K562 (cell line): ENCODE results near the gene C2CD4C. TPM values are rescaled to one million over a fixed set of nuclear protein-coding genes. Genes with fewer than 3 reads are reported as not detected.

Experiments
- ATAC-seq: fragments of 200-7000 bp; cut with Tn5 transposase; 3 replicates; pipeline ENCODE4 v1.9.1; 2020; ENCODE audit warnings: moderate library complexity
- BruUV-seq: library from RNA; stranded (reverse); fragments of 400-500 nt; replicated peaks from 2 replicates; lab custom pipeline; 2021; lab: Mats Ljungman, UMichigan
- CTCF ChIA-PET: fragments of 300-600 bp; formaldehyde crosslinking; extraction: SDS; loops from one replicate; lab custom pipeline; 2021; ENCODE audit warnings: low intra/inter-chr PET ratio; lab: Yijun Ruan, JAX
- POLR2A ChIA-PET: fragments of 300-600, 350-650 bp; sonication (Branson Sonifier 250); formaldehyde crosslinking; extraction: SDS; loops from one replicate; lab custom pipeline; 2021; ENCODE audit warnings: antibody characterized with exemption, inconsistent platforms; lab: Yijun Ruan, JAX
- DNase-seq, 4 experiments: peaks; one replicate each; pipeline versions ENCODE4 v3.0.0 to v3.0.0-alpha.2; 2011 to 2018; ENCODE audit warnings: low spot score in 3 of 4, mixed read lengths in 3 of 4; ENCODE audit errors: extremely low read depth in 1 of 4
- FAIRE-seq: peaks from 2 replicates; lab custom pipeline; 2011; peaks lifted over from hg19 to GRCh38; lab: Jason Lieb, UNC
- H2AFZ ChIP-seq: 2 replicates; pipeline ENCODE4 v1.6.0; 2011; ENCODE audit warnings: low read depth, low read length, control low read depth, inconsistent platforms
- H3K27ac ChIP-seq: fragments of 200-600 bp; 3 replicates; pipeline ENCODE4 v1.8.0; 2011; ENCODE audit warnings: low read depth, mild to moderate bottlenecking, control low read depth, inconsistent platforms, low read length, moderate library complexity, mixed read lengths; ENCODE audit errors: extremely low read depth
- H3K27me3 ChIP-seq, 2 experiments: fragments of 300-600 bp in 1 of 2; 2 replicates in 1 of 2; 3 replicates in 1 of 2; pipeline versions ENCODE4 v1.6.0 to v1.8.0; 2011; ENCODE audit warnings: inconsistent platforms in 2 of 2, low read length in 2 of 2, mild to moderate bottlenecking in 1 of 2, mixed read lengths in 1 of 2, moderate library complexity in 1 of 2; ENCODE audit not compliant: control insufficient read depth in 2 of 2, insufficient read depth in 2 of 2
- H3K36me3 ChIP-seq: fragments of 300-600 bp; 3 replicates; pipeline ENCODE4 v1.8.0; 2011; ENCODE audit warnings: mild to moderate bottlenecking, low read length, inconsistent platforms; ENCODE audit not compliant: control insufficient read depth, insufficient read depth
- H3K4me1 ChIP-seq, 2 experiments: fragments of 200-600 bp in 1 of 2; replicated peaks in 1 of 2; 2 replicates in 1 of 2; 3 replicates in 1 of 2; pipeline versions ENCODE4 v1.5.1 to v1.8.0; 2011; ENCODE audit warnings: inconsistent platforms in 2 of 2, low read length in 2 of 2, mild to moderate bottlenecking in 1 of 2, mixed read lengths in 1 of 2, moderate library complexity in 1 of 2; ENCODE audit not compliant: control insufficient read depth in 2 of 2, insufficient read depth in 2 of 2
- H3K4me2 ChIP-seq: 2 replicates; pipeline ENCODE4 v1.6.1; 2011; ENCODE audit warnings: low read length, control low read depth, inconsistent platforms, mixed read lengths; ENCODE audit not compliant: insufficient read depth
- H3K4me3 ChIP-seq: fragments of 200-600 bp; sonication (generic), shearing (Covaris generic); 2 replicates; pipeline ENCODE4 v1.5.1; 2016; ENCODE audit warnings: control low read depth, inconsistent platforms
- H3K79me2 ChIP-seq: fragments of 200-600 bp; 3 replicates; pipeline ENCODE4 v1.8.0; 2011; ENCODE audit warnings: low read length, inconsistent platforms; ENCODE audit not compliant: control insufficient read depth, insufficient read depth
- H3K9ac ChIP-seq, 2 experiments: 2 replicates each; pipeline versions ENCODE4 v1.6.0 to v1.6.1; 2011; ENCODE audit warnings: low read depth in 2 of 2, low read length in 2 of 2, control low read depth in 1 of 2, inconsistent platforms in 1 of 2, mild to moderate bottlenecking in 1 of 2, mixed read lengths in 1 of 2; ENCODE audit not compliant: insufficient read depth in 1 of 2
- H3K9me1 ChIP-seq: one replicate; pipeline ENCODE4 v1.6.0; 2011; ENCODE audit warnings: inconsistent platforms, mild to moderate bottlenecking, low read length, moderate library complexity; ENCODE audit not compliant: control insufficient read depth, insufficient read depth
- H3K9me3 ChIP-seq: replicated peaks from 2 replicates; pipeline ENCODE4 v1.5.1; 2011; ENCODE audit warnings: low read depth, low read length, inconsistent platforms; ENCODE audit not compliant: control insufficient read depth, insufficient read depth
- H4K20me1 ChIP-seq: replicated peaks from 2 replicates; pipeline ENCODE4 v1.6.1; 2011; ENCODE audit warnings: low read length, inconsistent platforms, mixed read lengths; ENCODE audit not compliant: control insufficient read depth, insufficient read depth
- HCFC1 ChIP-seq: IDR thresholded peaks from 2 replicates; pipeline ENCODE4 v1.6.1; 2012; ENCODE audit warnings: low read depth, low read length, improper control_type of control experiment
- MED1 ChIP-seq: sonication (generic); formaldehyde crosslinking; IDR thresholded peaks from 2 replicates; pipeline ENCODE4 v1.8.1; 2023; ENCODE audit warnings: missing genetic modification reagents, borderline replicate concordance
- NFYB ChIP-seq: IDR thresholded peaks from 2 replicates; pipeline ENCODE4 v1.6.1; 2011; ENCODE audit warnings: mild to moderate bottlenecking, moderate library complexity; ENCODE audit not compliant: insufficient read length; ENCODE audit errors: extremely low read depth
- NR2C2 ChIP-seq, 2 experiments: fragments of 200-800 bp in 1 of 2; sonication (Bioruptor generic) in 1 of 2; sonication (generic) in 1 of 2; formaldehyde crosslinking in 1 of 2; IDR thresholded peaks; 2 replicates each; pipeline versions ENCODE4 v1.6.1 to v1.8.0; 2016 to 2022; ENCODE audit warnings: mild to moderate bottlenecking in 1 of 2, missing compliant biosample characterization in 1 of 2, missing genetic modification characterization in 1 of 2, missing genetic modification reagents in 1 of 2
- PRDM10 ChIP-seq: fragments of 450-650 bp; IDR thresholded peaks from 2 replicates; pipeline ENCODE4 v1.6.1; 2018; ENCODE audit not compliant: partially characterized antibody
- RHOXF2B ChIP-seq: fragments of 250-450 bp; sonication (Bioruptor Pico); conservative IDR thresholded peaks from 2 replicates; pipeline ENCODE4 v1.5.1; 2021
- SIX5 ChIP-seq, 2 experiments: IDR thresholded peaks; 2 replicates each; pipeline ENCODE4 v1.6.1; 2011; ENCODE audit warnings: low read length in 2 of 2, borderline replicate concordance in 1 of 2, low read depth in 1 of 2, mild to moderate bottlenecking in 1 of 2, moderate library complexity in 1 of 2; ENCODE audit not compliant: insufficient read depth in 1 of 2
- SMAD1 ChIP-seq: fragments of 150-350 bp; IDR thresholded peaks from 2 replicates; pipeline ENCODE4 v1.6.1; 2014; ENCODE audit warnings: low read length, low read depth; ENCODE audit not compliant: partially characterized antibody
- SMARCA5 ChIP-seq: fragments of 450-650 bp; IDR thresholded peaks from 2 replicates; pipeline ENCODE4 v1.6.1; 2016
- THAP7 ChIP-seq: fragments of 250-450 bp; sonication (Bioruptor Pico); IDR thresholded peaks from 2 replicates; pipeline ENCODE4 v1.5.0; 2021
- ZBTB34 ChIP-seq: fragments of 250-450 bp; sonication (Bioruptor Pico); IDR thresholded peaks from 2 replicates; pipeline ENCODE4 v1.8.0; 2021; ENCODE audit warnings: mild to moderate bottlenecking, moderate library complexity
- ZBTB43 ChIP-seq: sonication (generic); formaldehyde crosslinking; IDR thresholded peaks from 2 replicates; pipeline ENCODE4 v1.8.0; 2023; ENCODE audit warnings: mild to moderate bottlenecking, missing genetic modification reagents
- ZNF398 ChIP-seq: fragments of 250-450 bp; sonication (Bioruptor Pico); IDR thresholded peaks from 2 replicates; pipeline ENCODE4 v1.8.0; 2021; ENCODE audit warnings: moderate library complexity, mild to moderate bottlenecking, inconsistent platforms
- WGBS: fragments of 100-300 bp; shearing (Covaris generic); methylation state at CpG from one replicate; pipeline ENCODE4 v1.1.6; 2016; ENCODE audit warnings: low coverage, mixed read lengths; ENCODE audit not compliant: insufficient coverage; ENCODE audit errors: missing lambda C conversion rate; 5-methylcytosine and 5-hydroxymethylcytosine counted together
- in situ Hi-C: fragments of 300-500 bp; cut with MboI; formaldehyde crosslinking; loops from 4 replicates; pipeline ENCODE4 v1.15.0; 2018; ENCODE audit warnings: inconsistent platforms, mixed read lengths
- intact Hi-C: fragments of 100-400 bp; cut with micrococcal nuclease; formaldehyde crosslinking; loops from 2 replicates; pipeline ENCODE4 v1.14.2; 2022
- polyA plus RNA-seq, 8 experiments: library from polyadenylated mRNA; depleted of rRNA in 4 of 8; stranded (reverse) in 5 of 8; unstranded in 3 of 8; fragments of >200 nt; fragmentation: Nextera tagmentation in 2 of 8; fragmentation: Illumina TruSeq in 1 of 8; extraction: Ambion mirVana in 2 of 8; extraction: Trizol in 1 of 8; gene quantifications; 2 replicates each; pipeline versions ENCODE4 v1.2.1 to v1.2.3, GENCODE V29; 2011 to 2014; ENCODE audit warnings: inconsistent platforms in 1 of 8, missing spikeins in 1 of 8
- total RNA-seq, 7 experiments: library from RNA; depleted of rRNA in 6 of 7; stranded (reverse); fragments of >200 nt in 6 of 7; fragmentation: Illumina TruSeq in 2 of 7; extraction: Trizol in 2 of 7; gene quantifications; 2 replicates each; pipeline versions ENCODE4 v1.2.1 to v1.2.3, GENCODE V29; 2011 to 2021; ENCODE audit warnings: low replicate concordance in 1 of 7

The C2CD4C gene
- total and polyA plus RNA-seq, 9 of the 15 experiments (the other 6 are each of a cell fraction or from before 2014, with no cell fraction given) = 0.01 to 0.07 TPM; not detected in 7

GRCh38 chr19:389935-390289 is 19.0 kb downstream of the C2CD4C start:
- Histone ChIP-seq H3K9me1 (no peaks in the 10 kb centered on the region), H3K36me3 (no peaks in the 10 kb centered on the region), H3K27me3 (peaks cover 23 to 43% of the 10 kb centered on the region in 2 experiments), H3K79me2 (no peaks in the 10 kb centered on the region), H3K4me1 (peaks cover 0 to 9% of the 10 kb centered on the region in 2 experiments; a peak in 1 of 5 replicates), H3K4me2 (no peak overlapping the region), H3K9me3 (no peaks in the 10 kb centered on the region), H3K4me3 (no peak overlapping the region), H3K27ac (no peak overlapping the region), H4K20me1 (no peaks in the 10 kb centered on the region), H3K9ac (peak overlapping the region in 1 of 2 experiments; percentile 43; a peak in 1 of 4 replicates), H2AFZ (no peak overlapping the region)
- ChIA-PET POLR2A (no interaction called here), CTCF (no interaction called here)
- DNase-seq (no peak), FAIRE-seq (no peak), ATAC-seq (no peak)
- 2% methylated on average over 11 of the region's 12 CpGs for WGBS
- in situ Hi-C loops = no loop called here
- intact Hi-C loops = no loop called here
- BruUV-seq = no TSS peak
- TF ChIP-seq ZNF398 (no peak), NFYB (no peak), PRDM10 (no peak), ZBTB43 (CRISPR knock-in tag) (no peak), HCFC1 (no peak), SMARCA5 (no peak), THAP7 (no peak), MED1 (CRISPR knock-in tag) (no peak), SMAD1 (no peak), RHOXF2B (CRISPR knock-in tag) (no peak), NR2C2 (CRISPR knock-in tag; IDR thresholded peaks at IDR 0.05) (no peak), NR2C2 (tag; IDR thresholded peaks at IDR 0.05) (no peak), ZBTB34 (CRISPR knock-in tag) (no peak), SIX5 (IDR thresholded peaks at IDR 0.05; ENCODE audit: borderline replicate concordance in 1 of 2, insufficient read depth in 1 of 2, low read depth in 1 of 2, low read length in 2 of 2) (no peak)
